HepG2 (cell line): ENCODE data around the gene ATP11A. TPM values are rescaled to one million over a fixed set of nuclear protein-coding genes. Genes with fewer than 3 reads are reported as not detected.

Experiments
- AHR ChIP-seq: IDR thresholded peaks from 2 replicates; pipeline ENCODE4 v1.6.1; 2018; ENCODE audit warnings: missing genetic modification reagents, missing compliant biosample characterization
- CEBPG ChIP-seq: IDR thresholded peaks from 2 replicates; pipeline ENCODE4 v1.6.1; 2016
- FOXM1 ChIP-seq: sonication (generic); formaldehyde crosslinking; IDR thresholded peaks from 2 replicates; pipeline ENCODE4 v1.5.0; 2020; ENCODE audit warnings: missing genetic modification reagents
- KDM5B ChIP-seq: sonication (generic); formaldehyde crosslinking; IDR thresholded peaks from 2 replicates; pipeline ENCODE4 v1.4.0; 2020; ENCODE audit warnings: missing genetic modification reagents, mild to moderate bottlenecking, borderline replicate concordance
- PAX8 ChIP-seq: sonication (generic); formaldehyde crosslinking; IDR thresholded peaks from 2 replicates; pipeline ENCODE4 v1.8.0; 2022; ENCODE audit warnings: mild to moderate bottlenecking, missing genetic modification reagents, borderline replicate concordance
- POLR2AphosphoS5 ChIP-seq: IDR thresholded peaks from 2 replicates; pipeline ENCODE4 v1.6.1; 2012; ENCODE audit warnings: low read depth, low read length
- THAP9 ChIP-seq: sonication (generic); formaldehyde crosslinking; IDR thresholded peaks from 2 replicates; pipeline ENCODE4; 2020; ENCODE audit warnings: missing genetic modification reagents, mild to moderate bottlenecking, borderline replicate concordance
- ZBED4 ChIP-seq: sonication (generic); formaldehyde crosslinking; IDR thresholded peaks from 2 replicates; pipeline ENCODE4 v1.4.0; 2020; ENCODE audit warnings: missing genetic modification reagents, borderline replicate concordance
- ZBTB7A ChIP-seq: sonication (generic); formaldehyde crosslinking; IDR thresholded peaks from 2 replicates; pipeline ENCODE4 v1.8.0; 2022; ENCODE audit warnings: mild to moderate bottlenecking, missing genetic modification reagents
- ZFYVE20 ChIP-seq: sonication (generic); formaldehyde crosslinking; IDR thresholded peaks from 2 replicates; pipeline ENCODE4 v1.8.0; 2023; ENCODE audit warnings: low read depth, mild to moderate bottlenecking, moderate library complexity, missing genetic modification reagents, borderline replicate concordance
- ZNF121 ChIP-seq: sonication (generic); formaldehyde crosslinking; IDR thresholded peaks from 2 replicates; pipeline ENCODE4 v1.5.0; 2020; ENCODE audit warnings: mild to moderate bottlenecking, missing genetic modification reagents
- ZNF512 ChIP-seq: sonication (generic); formaldehyde crosslinking; IDR thresholded peaks from 2 replicates; pipeline ENCODE4 v1.4.0; 2020; ENCODE audit warnings: mild to moderate bottlenecking, missing genetic modification reagents
- ZNF788 ChIP-seq: sonication (generic); formaldehyde crosslinking; IDR thresholded peaks from 2 replicates; pipeline ENCODE4 v1.5.0; 2020; ENCODE audit warnings: mild to moderate bottlenecking, missing genetic modification reagents, borderline replicate concordance
- ZSCAN25 ChIP-seq: sonication (generic); formaldehyde crosslinking; IDR thresholded peaks from 2 replicates; pipeline ENCODE4 v1.8.0; 2022; ENCODE audit warnings: mild to moderate bottlenecking, missing genetic modification reagents
- polyA plus RNA-seq, 8 experiments: library from polyadenylated mRNA; depleted of rRNA in 3 of 8; stranded (reverse) in 7 of 8; unstranded in 1 of 8; fragments of >200 nt; fragmentation: Illumina TruSeq in 4 of 8; extraction: Trizol in 4 of 8; gene quantifications; 2 replicates each; pipeline versions ENCODE4 v1.2.1 to v1.2.3, GENCODE V29; 2011 to 2016; ENCODE audit warnings: low read depth in 4 of 8, missing spikeins in 1 of 8, mixed read lengths in 1 of 8; ENCODE audit not compliant: insufficient read depth in 1 of 8
- total RNA-seq, 5 experiments: library from RNA; depleted of rRNA; stranded (reverse); fragments of >200 nt; fragmentation: Illumina TruSeq; extraction: Trizol; gene quantifications; 2 replicates each; pipeline ENCODE4 v1.2.3, GENCODE V29; 2016; ENCODE audit warnings: low read depth in 1 of 5

ATP11A gene
- total and polyA plus RNA-seq, 2 of the 13 experiments (the other 11 are each of a cell fraction or from before 2014, with no cell fraction given) = 18.4 to 20.1 TPM

GRCh38 chr13:112893570-112894422 lies 204.0 kb downstream of the ATP11A start (continued):
- TF ChIP-seq AHR (CRISPR knock-in tag) (no peak), PAX8 (no peak), ZNF788 (CRISPR knock-in tag) (peak; percentile 86; the same call in 1 of the 2 replicates), ZNF121 (CRISPR knock-in tag) (peak; percentile 98), ZSCAN25 (CRISPR knock-in tag) (peak; percentile 76), THAP9 (CRISPR knock-in tag) (no peak; the same call in 1 of the 2 replicates), ZBED4 (no peak), ZBTB7A (CRISPR knock-in tag) (peak; percentile 54), CEBPG (CRISPR knock-in tag) (no peak; the same call in 1 of the 2 replicates), FOXM1 (CRISPR knock-in tag) (no peak), KDM5B (peak; percentile 85; the same call in 1 of the 2 replicates), POLR2AphosphoS5 (peak; percentile 46; the same call in 1 of the 2 replicates), ZFYVE20 (CRISPR knock-in tag) (no peak), ZNF512 (CRISPR knock-in tag) (no peak)
